ENCODE measurements around the gene NKX2-3.

Gene NKX2-3

GRCh38 chr10:99565166-99565565, 32.4 kb downstream of the NKX2-3 start:
- Histone ChIP-seq H3K4me1 (ENCODE audit: control insufficient read depth, insufficient read depth, low read length) (no peaks in the 10 kb centered on the region), H3K9me3 (ENCODE audit: control insufficient read depth in 2 of 2, low read length in 2 of 2) (no peaks in the 10 kb centered on the region), H3K36me3 (ENCODE audit: control insufficient read depth in 2 of 2, insufficient read depth in 2 of 2, low read length in 2 of 2) (no peaks in the 10 kb centered on the region), H3K4me3 (ENCODE audit: low read length in 2 of 2) (no peak overlapping the region), H3K27ac (ENCODE audit: low read length) (no peak overlapping the region), H3K9ac (ENCODE audit: low read length in 2 of 2) (no peak overlapping the region), H3K27me3 (ENCODE audit: control insufficient read depth in 1 of 2, insufficient read depth in 2 of 2, low read length in 2 of 2) (peaks cover 3 to 4% of the 10 kb centered on the region in 2 donors)

- peaks cover 2 to 4% of the 10 kb centered on the region in 2 donors for H3K27me3 ChIP-seq (ENCODE audit: control insufficient read depth in 1 of 2, insufficient read depth in 2 of 2, low read length in 2 of 2)
- no peaks in the 10 kb centered on the region for H3K36me3 ChIP-seq (ENCODE audit: control insufficient read depth in 2 of 2, insufficient read depth in 2 of 2, low read length in 2 of 2)
Observed at GRCh38 chr10:99569253-99569939, 36.7 kb downstream of the NKX2-3 start.

GRCh38 chr10:99569961-99570360, 37.2 kb downstream of the NKX2-3 start:
- H3K27ac ChIP-seq (ENCODE audit: low read length), result no peak overlapping the region
- peaks cover 2 to 4% of the 10 kb centered on the region in 2 donors for H3K27me3 ChIP-seq (ENCODE audit: control insufficient read depth in 1 of 2, insufficient read depth in 2 of 2, low read length in 2 of 2)
- H3K4me1 ChIP-seq (ENCODE audit: control insufficient read depth, insufficient read depth, low read length), result no peaks in the 10 kb centered on the region
- H3K9me3 ChIP-seq (ENCODE audit: control insufficient read depth in 2 of 2, low read length in 2 of 2), result no peaks in the 10 kb centered on the region
- H3K36me3 ChIP-seq (ENCODE audit: control insufficient read depth in 2 of 2, insufficient read depth in 2 of 2, low read length in 2 of 2), result no peaks in the 10 kb centered on the region
- no peak overlapping the region for H3K9ac ChIP-seq (ENCODE audit: low read length in 2 of 2)
- no peak overlapping the region for H3K4me3 ChIP-seq (ENCODE audit: low read length in 2 of 2)

More at GRCh38 chr10:99569253-99569939, 36.7 kb downstream of the NKX2-3 start:
- no peak overlapping the region for H3K27ac ChIP-seq (ENCODE audit: low read length)
- no peak overlapping the region for H3K9ac ChIP-seq (ENCODE audit: low read length in 2 of 2)
- no peaks in the 10 kb centered on the region for H3K4me1 ChIP-seq (ENCODE audit: control insufficient read depth, insufficient read depth, low read length)
- no peaks in the 10 kb centered on the region for H3K9me3 ChIP-seq (ENCODE audit: control insufficient read depth in 2 of 2, low read length in 2 of 2)
- no peak overlapping the region for H3K4me3 ChIP-seq (ENCODE audit: low read length in 2 of 2)

GRCh38 chr10:99571816-99572215, 39.1 kb downstream of the NKX2-3 start:
- H3K36me3 ChIP-seq (ENCODE audit: control insufficient read depth in 2 of 2, insufficient read depth in 2 of 2, low read length in 2 of 2), result no peaks in the 10 kb centered on the region
- H3K27ac ChIP-seq (ENCODE audit: low read length), result no peak overlapping the region
- no peak overlapping the region for H3K4me3 ChIP-seq (ENCODE audit: low read length in 2 of 2)
- peaks cover 2 to 4% of the 10 kb centered on the region in 2 donors for H3K27me3 ChIP-seq (ENCODE audit: control insufficient read depth in 1 of 2, insufficient read depth in 2 of 2, low read length in 2 of 2)
- no peaks in the 10 kb centered on the region for H3K9me3 ChIP-seq (ENCODE audit: control insufficient read depth in 2 of 2, low read length in 2 of 2)
- no peak overlapping the region for H3K9ac ChIP-seq (ENCODE audit: low read length in 2 of 2)
- no peaks in the 10 kb centered on the region for H3K4me1 ChIP-seq (ENCODE audit: control insufficient read depth, insufficient read depth, low read length)

GRCh38 chr10:99573790-99574189, 41.0 kb downstream of the NKX2-3 start:
- Histone ChIP-seq H3K27me3 (ENCODE audit: control insufficient read depth in 1 of 2, insufficient read depth in 2 of 2, low read length in 2 of 2) (peaks cover 4% of the 10 kb centered on the region in 2 donors), H3K27ac (ENCODE audit: low read length) (no peak overlapping the region), H3K9me3 (ENCODE audit: control insufficient read depth in 2 of 2, low read length in 2 of 2) (no peaks in the 10 kb centered on the region), H3K9ac (ENCODE audit: low read length in 2 of 2) (no peak overlapping the region), H3K36me3 (ENCODE audit: control insufficient read depth in 2 of 2, insufficient read depth in 2 of 2, low read length in 2 of 2) (no peaks in the 10 kb centered on the region), H3K4me3 (ENCODE audit: low read length in 2 of 2) (no peak overlapping the region), H3K4me1 (ENCODE audit: control insufficient read depth, insufficient read depth, low read length) (no peaks in the 10 kb centered on the region)

GRCh38 chr10:99579971-99580370, 47.2 kb downstream of the NKX2-3 start:
- Histone ChIP-seq H3K4me3 (ENCODE audit: low read length in 2 of 2) (no peak overlapping the region), H3K27ac (ENCODE audit: low read length) (no peak overlapping the region), H3K9me3 (ENCODE audit: control insufficient read depth in 2 of 2, low read length in 2 of 2) (no peaks in the 10 kb centered on the region), H3K27me3 (ENCODE audit: control insufficient read depth in 1 of 2, insufficient read depth in 2 of 2, low read length in 2 of 2) (peaks cover 0 to 6% of the 10 kb centered on the region in 2 donors), H3K36me3 (ENCODE audit: control insufficient read depth in 2 of 2, insufficient read depth in 2 of 2, low read length in 2 of 2) (no peaks in the 10 kb centered on the region), H3K9ac (ENCODE audit: low read length in 2 of 2) (no peak overlapping the region), H3K4me1 (ENCODE audit: control insufficient read depth, insufficient read depth, low read length) (no peaks in the 10 kb centered on the region)

- peaks cover 0 to 6% of the 10 kb centered on the region in 2 donors for H3K27me3 ChIP-seq (ENCODE audit: control insufficient read depth in 1 of 2, insufficient read depth in 2 of 2, low read length in 2 of 2)
- no peak overlapping the region for H3K27ac ChIP-seq (ENCODE audit: low read length)
- no peak overlapping the region for H3K4me3 ChIP-seq (ENCODE audit: low read length in 2 of 2)
- H3K9me3 ChIP-seq (ENCODE audit: control insufficient read depth in 2 of 2, low read length in 2 of 2), result no peaks in the 10 kb centered on the region
- H3K4me1 ChIP-seq (ENCODE audit: control insufficient read depth, insufficient read depth, low read length), result no peaks in the 10 kb centered on the region
- no peak overlapping the region for H3K9ac ChIP-seq (ENCODE audit: low read length in 2 of 2)
- no peaks in the 10 kb centered on the region for H3K36me3 ChIP-seq (ENCODE audit: control insufficient read depth in 2 of 2, insufficient read depth in 2 of 2, low read length in 2 of 2)
Observed at GRCh38 chr10:99582255-99582770, 49.6 kb downstream of the NKX2-3 start.

GRCh38 chr10:99583687-99584086, 50.9 kb downstream of the NKX2-3 start:
- no peaks in the 10 kb centered on the region for H3K36me3 ChIP-seq (ENCODE audit: control insufficient read depth in 2 of 2, insufficient read depth in 2 of 2, low read length in 2 of 2)
- H3K4me1 ChIP-seq (ENCODE audit: control insufficient read depth, insufficient read depth, low read length), result no peaks in the 10 kb centered on the region
- no peak overlapping the region for H3K9ac ChIP-seq (ENCODE audit: low read length in 2 of 2)
- H3K27ac ChIP-seq (ENCODE audit: low read length), result no peak overlapping the region
- H3K9me3 ChIP-seq (ENCODE audit: control insufficient read depth in 2 of 2, low read length in 2 of 2), result no peaks in the 10 kb centered on the region
- H3K27me3 ChIP-seq (ENCODE audit: control insufficient read depth in 1 of 2, insufficient read depth in 2 of 2, low read length in 2 of 2), result peaks cover 0 to 6% of the 10 kb centered on the region in 2 donors
- no peak overlapping the region for H3K4me3 ChIP-seq (ENCODE audit: low read length in 2 of 2)

Data from stomach smooth muscle (tissue), 2 donors.